Measurements from ENCODE around the gene PSORS1C1.

PSORS1C1 gene

GRCh38 chr6:31120151-31120915 is 5.7 kb downstream of the PSORS1C1 start, which contains the start of gene CDSN:
Gene CDSN, minus strand, starts transcription at chr6:31120446. Its CDS starts 27 bp downstream, at chr6:31120419.
- no peak for TF ChIP-seq CTCF (IDR thresholded peaks at IDR 0.05; ENCODE audit: low read depth, low read length, missing control alignments)
- no peak for DNase-seq (ENCODE audit: low read depth)
- no peak within 1 kb of the TSS for H3K4me3 ChIP-seq (ENCODE audit: low read depth, low read length)

GRCh38 chr6:31121131-31121790 is 6.7 kb downstream of the PSORS1C1 start:
- DNase-seq (ENCODE audit: low read depth) = no peak
- no peak overlapping the region for H3K4me3 ChIP-seq (ENCODE audit: low read depth, low read length)
- no peak for TF ChIP-seq CTCF (IDR thresholded peaks at IDR 0.05; ENCODE audit: low read depth, low read length, missing control alignments)

- H3K4me3 ChIP-seq (ENCODE audit: low read depth, low read length) = no peak overlapping the region
- no peak for DNase-seq (ENCODE audit: low read depth)
- TF ChIP-seq CTCF (IDR thresholded peaks at IDR 0.05; ENCODE audit: low read depth, low read length, missing control alignments) = no peak
These were observed 8.4 kb downstream of the PSORS1C1 start for GRCh38 chr6:31122791-31123706.

- no peak for TF ChIP-seq CTCF (IDR thresholded peaks at IDR 0.05; ENCODE audit: low read depth, low read length, missing control alignments)
- DNase-seq (ENCODE audit: low read depth) = no peak
- H3K4me3 ChIP-seq (ENCODE audit: low read depth, low read length) = no peak overlapping the region
These were observed 10.6 kb downstream of the PSORS1C1 start for GRCh38 chr6:31125162-31125561.

GRCh38 chr6:31125586-31126363 is 11.2 kb downstream of the PSORS1C1 start:
- H3K4me3 ChIP-seq (ENCODE audit: low read depth, low read length) = no peak overlapping the region
- DNase-seq (ENCODE audit: low read depth) = no peak
- no peak for TF ChIP-seq CTCF (IDR thresholded peaks at IDR 0.05; ENCODE audit: low read depth, low read length, missing control alignments)
